Right renal cortex interstitium (tissue), 3 donors: ENCODE data around the gene IGSF21. TPM values are rescaled to one million over a fixed set of nuclear protein-coding genes. Genes with fewer than 3 reads are reported as not detected.
"Not testable (repeated sequence)": the region's sequence is repeated elsewhere in the genome, so short reads cannot be mapped to it uniquely, and the experiment has no call there.

Source experiments
- DNase-seq, 3 donors: peaks; one replicate each; pipeline ENCODE4 v3.0.0-alpha.2; 2013; ENCODE audit warnings: low read depth in 3 of 3, low spot score in 2 of 3
- polyA plus RNA-seq, 3 donors: library from polyadenylated mRNA; unstranded; fragments of 120-200 nt; gene quantifications; one replicate each; pipeline ENCODE4 v1.2.1, GENCODE V29; 2013; ENCODE audit not compliant: insufficient read length in 3 of 3

Gene IGSF21
- polyA plus RNA-seq, 3 donors = 0.32 to 0.36 (median 0.34) TPM

- no peak for DNase-seq
Measured at GRCh38 chr1:18344755-18345154, 237.2 kb downstream of the IGSF21 start.

- DNase-seq = no peak
Measured at GRCh38 chr1:18347559-18347958, 240.0 kb downstream of the IGSF21 start.

DNA sequence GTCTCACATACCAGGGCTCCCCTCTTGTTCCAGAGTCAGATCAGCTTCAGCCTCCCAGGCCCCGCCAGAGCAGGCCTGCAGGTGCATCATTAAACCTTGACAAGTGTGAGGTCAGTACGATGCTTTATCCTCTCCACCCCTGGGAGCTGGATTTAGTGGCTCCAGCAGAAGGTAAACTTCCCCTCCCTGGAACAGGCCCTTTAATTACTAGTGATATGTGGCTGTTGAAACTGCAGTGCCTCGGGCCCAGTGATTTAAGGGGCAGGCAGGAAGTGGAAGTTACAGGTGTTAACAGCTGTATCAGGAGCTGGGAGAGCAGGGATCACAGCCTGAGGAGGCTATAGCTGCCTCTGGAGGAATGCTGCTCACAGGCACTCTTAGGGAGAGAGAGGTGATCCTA is 240.8 kb downstream of the IGSF21 start:
- DNase-seq = no peak

DNA sequence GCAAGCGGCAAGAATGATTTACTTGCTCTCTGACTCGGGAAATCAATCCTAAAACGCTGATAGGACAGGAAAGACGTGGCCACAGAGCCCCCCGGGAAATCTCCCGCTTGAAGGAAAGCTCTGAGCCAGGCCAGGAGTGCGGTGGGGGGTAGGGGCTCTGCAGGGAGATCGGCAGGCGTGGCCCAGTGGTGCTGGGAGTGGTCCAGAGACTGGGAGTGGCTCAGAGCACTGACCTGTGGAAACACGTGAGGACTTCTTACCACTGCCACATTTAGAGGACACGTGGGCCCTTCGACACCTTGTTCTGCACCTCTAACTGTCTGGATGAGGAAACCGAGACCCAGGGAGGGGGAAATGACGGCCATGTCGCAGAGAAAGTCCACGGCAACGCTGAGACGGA is 243.1 kb downstream of the IGSF21 start:
- no peak for DNase-seq

- no peak for DNase-seq
Measured at GRCh38 chr1:18351735-18352134, 244.1 kb downstream of the IGSF21 start.

- no peak for DNase-seq
Measured at GRCh38 chr1:18352636-18353265, 245.2 kb downstream of the IGSF21 start.

DNA sequence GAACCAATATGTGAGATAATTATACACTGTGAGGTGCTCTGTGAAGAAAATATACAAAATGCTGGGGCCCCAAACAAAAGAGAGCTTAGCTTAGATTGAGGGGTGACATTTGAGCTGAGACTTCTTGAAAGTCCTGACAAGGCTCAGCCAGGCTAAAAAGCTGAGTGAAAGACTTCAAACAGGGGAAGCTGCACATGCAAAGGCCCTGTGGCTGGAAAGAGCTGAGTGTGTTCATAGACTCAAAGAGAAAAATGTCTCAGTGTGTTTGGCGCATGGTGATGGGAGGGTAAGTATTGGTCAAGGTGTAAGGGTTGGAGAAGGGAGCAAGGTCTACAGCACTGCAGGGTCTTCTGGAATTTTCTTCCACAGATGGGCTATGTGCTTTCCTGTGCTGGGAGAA is 245.9 kb downstream of the IGSF21 start:
- no peak for DNase-seq

DNA sequence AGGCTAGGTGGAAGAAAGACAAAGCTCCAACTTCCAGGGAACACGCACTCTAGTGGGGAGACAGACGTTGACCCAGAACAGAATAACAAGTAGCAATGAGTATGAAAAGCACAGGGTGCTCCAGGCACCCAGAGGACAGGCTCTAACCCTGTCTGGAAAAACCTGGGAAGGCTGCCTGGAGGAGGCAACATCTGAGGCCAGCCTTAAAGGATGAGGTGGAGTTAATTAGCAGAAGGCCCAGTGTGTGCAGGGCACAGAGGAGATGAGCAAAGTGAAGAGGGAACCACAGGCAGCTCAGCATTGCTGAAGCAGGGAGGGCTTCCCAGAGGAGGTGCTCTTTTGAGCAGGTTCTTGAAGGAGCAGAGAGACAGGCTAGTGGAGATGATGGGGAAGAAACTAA is 246.4 kb downstream of the IGSF21 start:
- no peak for DNase-seq

DNA sequence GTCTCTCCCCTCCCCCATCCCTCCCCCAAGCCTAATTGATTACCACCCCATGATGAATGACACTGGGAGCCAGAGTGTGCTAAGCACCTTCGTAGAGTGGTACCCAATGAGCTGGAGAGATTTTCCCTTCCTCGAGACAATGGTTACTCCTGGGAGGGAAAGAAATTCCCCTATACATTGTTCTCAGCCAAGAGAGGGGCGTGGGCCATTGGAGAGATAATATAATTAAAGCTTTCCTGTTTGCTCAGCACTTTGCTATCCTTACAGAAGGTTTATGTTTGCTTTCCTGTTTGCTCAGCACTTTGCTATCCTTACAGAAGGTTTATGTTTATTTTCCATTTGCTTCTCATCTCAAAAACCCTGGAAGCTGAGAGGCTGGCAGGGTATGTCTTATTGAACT is 247.0 kb downstream of the IGSF21 start:
- no peak for DNase-seq

GRCh38 chr1:18357622-18358230 is 250.1 kb downstream of the IGSF21 start:
- no peak for DNase-seq

- DNase-seq = no peak
Measured at GRCh38 chr1:18358600-18358999, 251.0 kb downstream of the IGSF21 start.

DNA sequence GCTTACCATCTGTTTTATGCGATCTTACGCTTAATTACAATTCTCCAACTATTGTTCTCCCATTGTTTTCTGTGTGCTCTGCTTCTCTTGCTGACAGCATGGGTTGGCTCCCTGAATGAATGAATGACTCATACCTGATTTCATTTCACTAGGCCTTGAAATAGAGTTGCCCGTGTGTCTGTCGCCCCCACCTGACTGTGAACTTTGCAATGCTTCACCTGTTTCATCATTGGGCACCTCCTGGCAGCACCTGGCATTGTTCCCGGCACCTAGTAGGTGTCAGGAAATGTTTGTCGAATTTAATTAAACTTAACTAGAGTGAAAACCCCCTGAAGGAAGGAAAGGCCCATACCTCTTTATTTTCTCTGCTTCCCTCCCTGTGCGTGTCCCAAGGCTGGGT is 252.7 kb downstream of the IGSF21 start:
- no peak for DNase-seq

- no peak for DNase-seq
Measured at GRCh38 chr1:18362150-18362549, 254.6 kb downstream of the IGSF21 start.

DNA sequence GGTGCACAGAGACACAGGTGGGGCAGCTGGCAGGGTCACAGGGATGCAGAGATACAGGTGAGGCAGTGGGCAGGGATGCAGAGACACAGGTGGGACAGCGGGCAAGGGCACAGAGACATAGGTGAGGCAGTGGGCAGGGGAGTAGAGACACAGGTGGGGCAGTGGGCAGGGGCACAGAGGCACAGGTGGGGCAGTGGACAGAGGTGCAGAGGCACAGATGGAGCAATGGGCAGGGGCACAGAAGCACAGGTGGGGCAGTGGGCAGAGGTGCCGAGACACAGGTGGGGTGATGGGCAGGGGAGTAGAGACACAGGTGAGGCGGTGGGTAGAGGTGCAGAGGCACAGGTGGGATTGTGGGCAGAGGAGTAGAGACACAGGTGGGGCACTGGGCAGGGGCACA is 255.8 kb downstream of the IGSF21 start:
- DNase-seq = no peak

- no peak for DNase-seq
Measured at GRCh38 chr1:18365099-18365705, 257.6 kb downstream of the IGSF21 start.

GRCh38 chr1:18372505-18372904 is 264.9 kb downstream of the IGSF21 start:
- DNase-seq = not testable (repeated sequence)

- no peak for DNase-seq
Measured at GRCh38 chr1:18373151-18373550, 265.6 kb downstream of the IGSF21 start.

DNA sequence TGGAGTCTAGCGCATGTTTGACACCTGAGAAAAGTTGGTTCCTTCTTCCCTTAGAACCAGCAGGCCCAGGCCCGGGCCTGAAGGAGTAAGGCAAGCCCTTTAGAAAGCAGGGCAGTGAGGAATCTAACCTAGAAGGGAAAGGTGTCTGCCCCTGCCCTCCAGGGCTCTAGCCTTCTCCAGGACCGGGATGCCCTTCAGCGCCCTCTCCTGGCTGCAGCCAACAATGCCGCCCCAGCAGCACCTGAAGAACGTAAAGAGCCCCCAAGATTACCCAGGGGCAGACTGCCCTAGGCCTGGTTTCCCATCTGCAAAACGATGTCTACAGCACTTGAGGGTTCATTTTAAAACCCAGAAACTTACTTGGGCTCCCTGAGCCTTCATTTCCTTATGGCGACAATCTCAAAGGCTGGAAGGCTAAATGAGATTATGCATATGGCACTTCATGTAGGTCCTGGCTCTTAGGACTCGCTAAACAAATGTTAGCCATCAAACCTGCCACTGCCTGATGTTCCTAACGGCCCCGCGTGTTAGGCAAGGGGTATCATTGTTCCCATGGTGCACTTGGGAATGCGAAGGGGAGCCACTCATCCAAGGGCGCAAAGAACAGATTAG is 266.4 kb downstream of the IGSF21 start:
- no peak for DNase-seq

GRCh38 chr1:18376661-18377060 is 269.1 kb downstream of the IGSF21 start:
- no peak for DNase-seq

- no peak for DNase-seq
Measured at GRCh38 chr1:18380288-18380687, 272.7 kb downstream of the IGSF21 start.

DNA sequence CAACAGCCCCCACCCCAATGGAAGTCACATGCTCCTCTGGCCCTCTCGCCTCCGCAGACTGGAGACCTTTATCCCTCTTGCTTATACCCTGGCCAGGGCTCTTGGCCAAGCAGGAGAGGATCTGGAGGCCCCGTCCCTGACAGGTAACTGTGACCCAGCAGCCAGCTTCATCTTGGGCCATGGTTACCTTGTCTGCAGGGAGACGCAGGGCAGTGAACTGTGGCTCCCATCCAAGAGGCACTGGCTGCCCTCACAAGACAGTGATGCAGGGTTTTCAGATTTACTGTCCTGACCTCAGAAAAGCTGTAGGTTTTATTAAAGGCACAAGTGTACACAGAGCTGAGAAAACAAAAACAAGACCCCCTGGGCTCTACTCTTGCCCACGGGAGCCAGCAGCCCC is 276.5 kb downstream of the IGSF21 start:
- DNase-seq = no peak

- no peak for DNase-seq
Measured at GRCh38 chr1:18384471-18384870, 276.9 kb downstream of the IGSF21 start.
